Measurements from ENCODE around the gene SPRTN.

DNA sequence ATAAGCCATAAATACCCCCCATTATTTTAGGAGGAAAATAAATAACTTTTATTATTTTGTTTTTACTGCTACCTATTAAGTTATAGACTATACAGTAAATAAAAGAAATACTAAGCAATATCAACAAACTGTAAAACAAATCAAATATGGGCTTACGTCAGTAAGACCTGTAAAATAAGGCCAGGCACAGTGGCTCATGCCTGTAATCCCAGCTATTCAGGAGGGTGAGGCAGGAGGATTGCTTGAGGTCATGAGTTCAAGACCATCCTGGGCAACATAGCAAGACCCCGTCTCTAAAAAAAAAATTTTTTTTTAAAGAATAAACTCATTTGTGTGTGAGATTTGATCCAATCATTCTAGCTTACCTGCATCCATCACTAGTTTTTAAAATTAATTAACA, 66.2 kb downstream of the SPRTN start:
- TF ChIP-seq, protein P1, sequence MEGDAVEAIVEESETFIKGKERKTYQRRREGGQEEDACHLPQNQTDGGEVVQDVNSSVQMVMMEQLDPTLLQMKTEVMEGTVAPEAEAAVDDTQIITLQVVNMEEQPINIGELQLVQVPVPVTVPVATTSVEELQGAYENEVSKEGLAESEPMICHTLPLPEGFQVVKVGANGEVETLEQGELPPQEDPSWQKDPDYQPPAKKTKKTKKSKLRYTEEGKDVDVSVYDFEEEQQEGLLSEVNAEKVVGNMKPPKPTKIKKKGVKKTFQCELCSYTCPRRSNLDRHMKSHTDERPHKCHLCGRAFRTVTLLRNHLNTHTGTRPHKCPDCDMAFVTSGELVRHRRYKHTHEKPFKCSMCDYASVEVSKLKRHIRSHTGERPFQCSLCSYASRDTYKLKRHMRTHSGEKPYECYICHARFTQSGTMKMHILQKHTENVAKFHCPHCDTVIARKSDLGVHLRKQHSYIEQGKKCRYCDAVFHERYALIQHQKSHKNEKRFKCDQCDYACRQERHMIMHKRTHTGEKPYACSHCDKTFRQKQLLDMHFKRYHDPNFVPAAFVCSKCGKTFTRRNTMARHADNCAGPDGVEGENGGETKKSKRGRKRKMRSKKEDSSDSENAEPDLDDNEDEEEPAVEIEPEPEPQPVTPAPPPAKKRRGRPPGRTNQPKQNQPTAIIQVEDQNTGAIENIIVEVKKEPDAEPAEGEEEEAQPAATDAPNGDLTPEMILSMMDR (IDR thresholded peaks at IDR 0.05 in 8 of 11, conservative IDR thresholded peaks at IDR 0.05 in 3 of 11): no peak
- TF ChIP-seq POLR2A (IDR thresholded peaks at IDR 0.05): no peak
